K562 (cell line): ENCODE data around the gene OPCML. TPM values are rescaled to one million over a fixed set of nuclear protein-coding genes. Genes with fewer than 3 reads are reported as not detected.

Source experiments
- ATAC-seq: fragments of 200-7000 bp; cut with Tn5 transposase; 3 replicates; pipeline ENCODE4 v1.9.1; 2020; ENCODE audit warnings: moderate library complexity
- BruUV-seq: library from RNA; stranded (reverse); fragments of 400-500 nt; replicated peaks from 2 replicates; lab custom pipeline; 2021; lab: Mats Ljungman, UMichigan
- CTCF ChIA-PET: fragments of 300-600 bp; formaldehyde crosslinking; extraction: SDS; loops from one replicate; lab custom pipeline; 2021; ENCODE audit warnings: low intra/inter-chr PET ratio; lab: Yijun Ruan, JAX
- POLR2A ChIA-PET: fragments of 300-600, 350-650 bp; sonication (Branson Sonifier 250); formaldehyde crosslinking; extraction: SDS; loops from one replicate; lab custom pipeline; 2021; ENCODE audit warnings: antibody characterized with exemption, inconsistent platforms; lab: Yijun Ruan, JAX
- DNase-seq, 4 experiments: peaks; one replicate each; pipeline versions ENCODE4 v3.0.0 to v3.0.0-alpha.2; 2011 to 2018; ENCODE audit warnings: low spot score in 3 of 4, mixed read lengths in 3 of 4; ENCODE audit errors: extremely low read depth in 1 of 4
- FAIRE-seq: peaks from 2 replicates; lab custom pipeline; 2011; peaks lifted over from hg19 to GRCh38; lab: Jason Lieb, UNC
- H2AFZ ChIP-seq: 2 replicates; pipeline ENCODE4 v1.6.0; 2011; ENCODE audit warnings: low read depth, low read length, control low read depth, inconsistent platforms
- H3K27ac ChIP-seq: fragments of 200-600 bp; 3 replicates; pipeline ENCODE4 v1.8.0; 2011; ENCODE audit warnings: low read depth, mild to moderate bottlenecking, control low read depth, inconsistent platforms, low read length, moderate library complexity, mixed read lengths; ENCODE audit errors: extremely low read depth
- H3K27me3 ChIP-seq, 2 experiments: fragments of 300-600 bp in 1 of 2; 2 replicates in 1 of 2; 3 replicates in 1 of 2; pipeline versions ENCODE4 v1.6.0 to v1.8.0; 2011; ENCODE audit warnings: inconsistent platforms in 2 of 2, low read length in 2 of 2, mild to moderate bottlenecking in 1 of 2, mixed read lengths in 1 of 2, moderate library complexity in 1 of 2; ENCODE audit not compliant: control insufficient read depth in 2 of 2, insufficient read depth in 2 of 2
- H3K36me3 ChIP-seq: fragments of 300-600 bp; 3 replicates; pipeline ENCODE4 v1.8.0; 2011; ENCODE audit warnings: mild to moderate bottlenecking, low read length, inconsistent platforms; ENCODE audit not compliant: control insufficient read depth, insufficient read depth
- H3K4me1 ChIP-seq, 2 experiments: fragments of 200-600 bp in 1 of 2; replicated peaks in 1 of 2; 2 replicates in 1 of 2; 3 replicates in 1 of 2; pipeline versions ENCODE4 v1.5.1 to v1.8.0; 2011; ENCODE audit warnings: inconsistent platforms in 2 of 2, low read length in 2 of 2, mild to moderate bottlenecking in 1 of 2, mixed read lengths in 1 of 2, moderate library complexity in 1 of 2; ENCODE audit not compliant: control insufficient read depth in 2 of 2, insufficient read depth in 2 of 2
- H3K4me2 ChIP-seq: 2 replicates; pipeline ENCODE4 v1.6.1; 2011; ENCODE audit warnings: low read length, control low read depth, inconsistent platforms, mixed read lengths; ENCODE audit not compliant: insufficient read depth
- H3K4me3 ChIP-seq: fragments of 200-600 bp; sonication (generic), shearing (Covaris generic); 2 replicates; pipeline ENCODE4 v1.5.1; 2016; ENCODE audit warnings: control low read depth, inconsistent platforms
- H3K79me2 ChIP-seq: fragments of 200-600 bp; 3 replicates; pipeline ENCODE4 v1.8.0; 2011; ENCODE audit warnings: low read length, inconsistent platforms; ENCODE audit not compliant: control insufficient read depth, insufficient read depth
- H3K9ac ChIP-seq, 2 experiments: 2 replicates each; pipeline versions ENCODE4 v1.6.0 to v1.6.1; 2011; ENCODE audit warnings: low read depth in 2 of 2, low read length in 2 of 2, control low read depth in 1 of 2, inconsistent platforms in 1 of 2, mild to moderate bottlenecking in 1 of 2, mixed read lengths in 1 of 2; ENCODE audit not compliant: insufficient read depth in 1 of 2
- H3K9me1 ChIP-seq: one replicate; pipeline ENCODE4 v1.6.0; 2011; ENCODE audit warnings: inconsistent platforms, mild to moderate bottlenecking, low read length, moderate library complexity; ENCODE audit not compliant: control insufficient read depth, insufficient read depth
- H3K9me3 ChIP-seq: replicated peaks from 2 replicates; pipeline ENCODE4 v1.5.1; 2011; ENCODE audit warnings: low read depth, low read length, inconsistent platforms; ENCODE audit not compliant: control insufficient read depth, insufficient read depth
- H4K20me1 ChIP-seq: replicated peaks from 2 replicates; pipeline ENCODE4 v1.6.1; 2011; ENCODE audit warnings: low read length, inconsistent platforms, mixed read lengths; ENCODE audit not compliant: control insufficient read depth, insufficient read depth
- MBD2 ChIP-seq: sonication (generic); IDR thresholded peaks from 2 replicates; pipeline ENCODE4 v1.6.1; 2016; ENCODE audit warnings: low read depth, borderline replicate concordance
- MYBL2 ChIP-seq, 2 experiments: fragments of 450-650 bp in 1 of 2; sonication (generic) in 1 of 2; formaldehyde crosslinking in 1 of 2; IDR thresholded peaks; 2 replicates each; pipeline versions ENCODE4 v1.6.1 to v1.8.1; 2017 to 2022; ENCODE audit warnings: borderline replicate concordance in 1 of 2, inconsistent platforms in 1 of 2, low read depth in 1 of 2, mild to moderate bottlenecking in 1 of 2, missing genetic modification reagents in 1 of 2, moderate library complexity in 1 of 2
- ZNF830 ChIP-seq: fragments of 250-450 bp; sonication (Bioruptor Pico); IDR thresholded peaks from 2 replicates; pipeline ENCODE4 v1.5.0; 2021; ENCODE audit warnings: mild to moderate bottlenecking
- WGBS: fragments of 100-300 bp; shearing (Covaris generic); methylation state at CpG from one replicate; pipeline ENCODE4 v1.1.6; 2016; ENCODE audit warnings: low coverage, mixed read lengths; ENCODE audit not compliant: insufficient coverage; ENCODE audit errors: missing lambda C conversion rate; 5-methylcytosine and 5-hydroxymethylcytosine counted together
- in situ Hi-C: fragments of 300-500 bp; cut with MboI; formaldehyde crosslinking; loops from 4 replicates; pipeline ENCODE4 v1.15.0; 2018; ENCODE audit warnings: inconsistent platforms, mixed read lengths
- intact Hi-C: fragments of 100-400 bp; cut with micrococcal nuclease; formaldehyde crosslinking; loops from 2 replicates; pipeline ENCODE4 v1.14.2; 2022
- polyA plus RNA-seq, 8 experiments: library from polyadenylated mRNA; depleted of rRNA in 4 of 8; stranded (reverse) in 5 of 8; unstranded in 3 of 8; fragments of >200 nt; fragmentation: Nextera tagmentation in 2 of 8; fragmentation: Illumina TruSeq in 1 of 8; extraction: Ambion mirVana in 2 of 8; extraction: Trizol in 1 of 8; gene quantifications; 2 replicates each; pipeline versions ENCODE4 v1.2.1 to v1.2.3, GENCODE V29; 2011 to 2014; ENCODE audit warnings: inconsistent platforms in 1 of 8, missing spikeins in 1 of 8
- total RNA-seq, 7 experiments: library from RNA; depleted of rRNA in 6 of 7; stranded (reverse); fragments of >200 nt in 6 of 7; fragmentation: Illumina TruSeq in 2 of 7; extraction: Trizol in 2 of 7; gene quantifications; 2 replicates each; pipeline versions ENCODE4 v1.2.1 to v1.2.3, GENCODE V29; 2011 to 2021; ENCODE audit warnings: low replicate concordance in 1 of 7
- TF ChIP-seq, protein P1 (sequence below): fragments of 250-450 bp; sonication (Bioruptor Pico); IDR thresholded peaks from 2 replicates; pipeline ENCODE4 v1.5.0; 2022; ENCODE audit warnings: mild to moderate bottlenecking
- TF ChIP-seq, protein P2 (sequence below): fragments of 250-450 bp; sonication (Bioruptor Pico); IDR thresholded peaks from 2 replicates; pipeline ENCODE4 v1.5.1; 2021; ENCODE audit warnings: mild to moderate bottlenecking
- TF ChIP-seq, protein P3 (sequence below): fragments of 450-650 bp; formaldehyde crosslinking; IDR thresholded peaks from 2 replicates; pipeline ENCODE4 v1.4.0; 2022; ENCODE audit warnings: missing genetic modification characterization

The OPCML gene
- total and polyA plus RNA-seq, 9 of the 15 experiments (the other 6 are each of a cell fraction or from before 2014, with no cell fraction given), result not detected

DNA sequence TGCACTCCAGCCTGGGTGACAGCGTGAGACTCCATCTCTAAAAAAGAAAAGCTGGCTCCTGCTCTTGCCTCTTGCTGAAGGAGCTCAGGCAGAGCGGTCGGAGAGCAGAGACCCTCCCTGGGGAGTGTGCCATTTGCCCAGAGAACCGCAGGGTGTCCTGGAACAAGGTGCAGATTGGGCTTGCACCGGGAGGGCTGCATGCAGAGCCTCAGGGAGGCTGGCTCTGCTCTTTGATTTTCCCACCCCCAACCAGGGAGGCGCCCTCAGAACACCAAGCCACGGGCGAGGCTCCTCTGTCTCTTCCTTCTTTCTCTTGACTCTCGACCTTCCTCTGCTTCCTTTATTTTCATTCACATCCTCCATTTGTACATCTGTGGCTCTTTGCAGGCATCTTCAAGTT lies 889.1 kb downstream of the OPCML start:
- Histone ChIP-seq H3K4me1 (no peaks in the 10 kb centered on the region), H4K20me1 (no peaks in the 10 kb centered on the region), H3K27ac (no peak overlapping the region), H2AFZ (no peak overlapping the region), H3K9ac (no peak overlapping the region), H3K4me3 (no peak overlapping the region), H3K9me1 (no peaks in the 10 kb centered on the region), H3K79me2 (no peaks in the 10 kb centered on the region), H3K4me2 (no peak overlapping the region), H3K27me3 (no peaks in the 10 kb centered on the region), H3K36me3 (no peaks in the 10 kb centered on the region), H3K9me3 (no peaks in the 10 kb centered on the region)
- BruUV-seq, result no TSS peak
- TF ChIP-seq, protein P1, sequence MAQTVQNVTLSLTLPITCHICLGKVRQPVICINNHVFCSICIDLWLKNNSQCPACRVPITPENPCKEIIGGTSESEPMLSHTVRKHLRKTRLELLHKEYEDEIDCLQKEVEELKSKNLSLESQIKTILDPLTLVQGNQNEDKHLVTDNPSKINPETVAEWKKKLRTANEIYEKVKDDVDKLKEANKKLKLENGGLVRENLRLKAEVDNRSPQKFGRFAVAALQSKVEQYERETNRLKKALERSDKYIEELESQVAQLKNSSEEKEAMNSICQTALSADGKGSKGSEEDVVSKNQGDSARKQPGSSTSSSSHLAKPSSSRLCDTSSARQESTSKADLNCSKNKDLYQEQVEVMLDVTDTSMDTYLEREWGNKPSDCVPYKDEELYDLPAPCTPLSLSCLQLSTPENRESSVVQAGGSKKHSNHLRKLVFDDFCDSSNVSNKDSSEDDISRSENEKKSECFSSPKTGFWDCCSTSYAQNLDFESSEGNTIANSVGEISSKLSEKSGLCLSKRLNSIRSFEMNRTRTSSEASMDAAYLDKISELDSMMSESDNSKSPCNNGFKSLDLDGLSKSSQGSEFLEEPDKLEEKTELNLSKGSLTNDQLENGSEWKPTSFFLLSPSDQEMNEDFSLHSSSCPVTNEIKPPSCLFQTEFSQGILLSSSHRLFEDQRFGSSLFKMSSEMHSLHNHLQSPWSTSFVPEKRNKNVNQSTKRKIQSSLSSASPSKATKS (CRISPR knock-in tag), result no peak
- FAIRE-seq, result no peak
- 0% methylated on average over 9 of the region's 9 CpGs for WGBS
- DNase-seq, result no peak
- in situ Hi-C loops, result no loop called here
- POLR2A ChIA-PET, result no interaction called here
- CTCF ChIA-PET, result no interaction called here
- intact Hi-C loops, result no loop called here
- no peak for ATAC-seq

DNA sequence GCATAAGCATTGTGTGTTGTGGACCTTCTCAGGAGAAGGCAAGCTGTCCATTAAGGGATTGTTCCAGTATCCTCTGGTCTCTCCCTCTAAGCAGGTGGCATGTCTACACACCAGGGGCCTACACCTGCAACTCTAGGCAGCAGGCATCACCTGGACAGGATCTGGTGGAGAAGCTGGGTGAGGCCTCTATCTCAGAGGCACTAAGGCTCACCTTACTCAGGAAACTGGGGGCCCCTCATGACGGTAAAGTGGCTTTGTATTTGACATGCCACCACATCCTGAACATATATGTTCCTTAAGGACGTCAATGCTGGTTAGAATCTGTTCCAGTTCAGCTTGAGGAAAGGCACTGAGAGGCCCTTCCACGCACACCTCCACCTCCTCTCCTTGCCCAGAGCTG lies 891.3 kb downstream of the OPCML start:
- Histone ChIP-seq H3K4me3 (no peak overlapping the region), H3K9ac (no peak overlapping the region), H3K27ac (no peak overlapping the region), H3K36me3 (no peaks in the 10 kb centered on the region), H3K9me3 (no peaks in the 10 kb centered on the region), H3K9me1 (no peaks in the 10 kb centered on the region), H3K79me2 (no peaks in the 10 kb centered on the region), H3K27me3 (no peaks in the 10 kb centered on the region), H2AFZ (no peak overlapping the region), H3K4me1 (no peaks in the 10 kb centered on the region), H4K20me1 (no peaks in the 10 kb centered on the region), H3K4me2 (no peak overlapping the region)
- 0% methylated on average over 3 of the region's 3 CpGs for WGBS
- no peak for ATAC-seq
- TF ChIP-seq ZNF830 (CRISPR knock-in tag), result no peak
- no peak for TF ChIP-seq MYBL2 (IDR thresholded peaks at IDR 0.05; ENCODE audit: low read depth)
- TF ChIP-seq MYBL2 (CRISPR knock-in tag; IDR thresholded peaks at IDR 0.05; ENCODE audit: borderline replicate concordance), result no peak
- TF ChIP-seq, protein P2, sequence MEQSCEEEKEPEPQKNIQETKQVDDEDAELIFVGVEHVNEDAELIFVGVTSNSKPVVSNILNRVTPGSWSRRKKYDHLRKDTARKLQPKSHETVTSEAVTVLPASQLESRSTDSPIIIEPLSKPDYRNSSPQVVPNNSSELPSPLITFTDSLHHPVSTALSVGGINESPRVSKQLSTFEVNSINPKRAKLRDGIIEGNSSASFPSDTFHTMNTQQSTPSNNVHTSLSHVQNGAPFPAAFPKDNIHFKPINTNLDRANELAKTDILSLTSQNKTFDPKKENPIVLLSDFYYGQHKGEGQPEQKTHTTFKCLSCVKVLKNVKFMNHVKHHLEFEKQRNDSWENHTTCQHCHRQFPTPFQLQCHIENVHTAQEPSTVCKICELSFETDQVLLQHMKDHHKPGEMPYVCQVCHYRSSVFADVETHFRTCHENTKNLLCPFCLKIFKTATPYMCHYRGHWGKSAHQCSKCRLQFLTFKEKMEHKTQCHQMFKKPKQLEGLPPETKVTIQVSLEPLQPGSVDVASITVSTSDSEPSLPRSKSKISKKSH (CRISPR knock-in tag), result no peak
- TF ChIP-seq, protein P3, sequence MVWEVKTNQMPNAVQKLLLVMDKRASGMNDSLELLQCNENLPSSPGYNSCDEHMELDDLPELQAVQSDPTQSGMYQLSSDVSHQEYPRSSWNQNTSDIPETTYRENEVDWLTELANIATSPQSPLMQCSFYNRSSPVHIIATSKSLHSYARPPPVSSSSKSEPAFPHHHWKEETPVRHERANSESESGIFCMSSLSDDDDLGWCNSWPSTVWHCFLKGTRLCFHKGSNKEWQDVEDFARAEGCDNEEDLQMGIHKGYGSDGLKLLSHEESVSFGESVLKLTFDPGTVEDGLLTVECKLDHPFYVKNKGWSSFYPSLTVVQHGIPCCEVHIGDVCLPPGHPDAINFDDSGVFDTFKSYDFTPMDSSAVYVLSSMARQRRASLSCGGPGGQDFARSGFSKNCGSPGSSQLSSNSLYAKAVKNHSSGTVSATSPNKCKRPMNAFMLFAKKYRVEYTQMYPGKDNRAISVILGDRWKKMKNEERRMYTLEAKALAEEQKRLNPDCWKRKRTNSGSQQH (CRISPR knock-in tag), result no peak
- TF ChIP-seq MBD2, result no peak
- ChIA-PET CTCF (no interaction called here), POLR2A (no interaction called here)
- no peak for FAIRE-seq
- no peak for DNase-seq
- intact Hi-C loops (no loop called here), in situ Hi-C loops (no loop called here)
- BruUV-seq, result no TSS peak
